HUES64 (cell line): Measurements from ENCODE around the gene FDXR. TPM values are rescaled to one million over a fixed set of nuclear protein-coding genes. Genes with fewer than 3 reads are reported as not detected.

ENCODE experiments used
- H3K27ac ChIP-seq: 2 replicates; pipeline ENCODE4 v1.7.0; 2013; ENCODE audit warnings: low read depth, low read length, inconsistent platforms
- H3K27me3 ChIP-seq: 2 replicates; pipeline ENCODE4 v1.6.1; 2013; ENCODE audit warnings: mild to moderate bottlenecking, low read length; ENCODE audit not compliant: insufficient read depth
- H3K36me3 ChIP-seq: 2 replicates; pipeline ENCODE4 v1.6.1; 2013; ENCODE audit warnings: mild to moderate bottlenecking, low read length; ENCODE audit not compliant: insufficient read depth
- H3K4me1 ChIP-seq: 2 replicates; pipeline ENCODE4 v1.6.1; 2013; ENCODE audit warnings: mild to moderate bottlenecking, low read length, moderate library complexity; ENCODE audit not compliant: insufficient read depth
- H3K4me3 ChIP-seq: 2 replicates; pipeline ENCODE4 v1.5.1; 2013; ENCODE audit warnings: mild to moderate bottlenecking, low read length, moderate library complexity
- H3K9ac ChIP-seq: 2 replicates; pipeline ENCODE4 v1.6.1; 2013; ENCODE audit warnings: mild to moderate bottlenecking, low read depth, low read length
- H3K9me3 ChIP-seq: 2 replicates; pipeline ENCODE4 v1.6.1; 2013; ENCODE audit warnings: low read depth, low read length; ENCODE audit not compliant: insufficient read depth
- WGBS: fragments of 150-250, 120-280 bp; methylation state at CpG from one replicate; pipeline ENCODE4 v1.1.7; 2013; ENCODE audit warnings: missing lambda C conversion rate; 5-methylcytosine and 5-hydroxymethylcytosine counted together
- polyA plus RNA-seq, 2 experiments: library from polyadenylated mRNA; stranded (reverse); fragments of 50-300 nt; gene quantifications; one replicate each; pipeline ENCODE4 v1.2.3, GENCODE V29; 2013

Gene FDXR, protein sequence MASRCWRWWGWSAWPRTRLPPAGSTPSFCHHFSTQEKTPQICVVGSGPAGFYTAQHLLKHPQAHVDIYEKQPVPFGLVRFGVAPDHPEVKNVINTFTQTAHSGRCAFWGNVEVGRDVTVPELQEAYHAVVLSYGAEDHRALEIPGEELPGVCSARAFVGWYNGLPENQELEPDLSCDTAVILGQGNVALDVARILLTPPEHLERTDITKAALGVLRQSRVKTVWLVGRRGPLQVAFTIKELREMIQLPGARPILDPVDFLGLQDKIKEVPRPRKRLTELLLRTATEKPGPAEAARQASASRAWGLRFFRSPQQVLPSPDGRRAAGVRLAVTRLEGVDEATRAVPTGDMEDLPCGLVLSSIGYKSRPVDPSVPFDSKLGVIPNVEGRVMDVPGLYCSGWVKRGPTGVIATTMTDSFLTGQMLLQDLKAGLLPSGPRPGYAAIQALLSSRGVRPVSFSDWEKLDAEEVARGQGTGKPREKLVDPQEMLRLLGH
- polyA plus RNA-seq (2013, experiment 1 of 2): 18.9 TPM
- 15.8 TPM for polyA plus RNA-seq (2013, experiment 2 of 2)

DNA sequence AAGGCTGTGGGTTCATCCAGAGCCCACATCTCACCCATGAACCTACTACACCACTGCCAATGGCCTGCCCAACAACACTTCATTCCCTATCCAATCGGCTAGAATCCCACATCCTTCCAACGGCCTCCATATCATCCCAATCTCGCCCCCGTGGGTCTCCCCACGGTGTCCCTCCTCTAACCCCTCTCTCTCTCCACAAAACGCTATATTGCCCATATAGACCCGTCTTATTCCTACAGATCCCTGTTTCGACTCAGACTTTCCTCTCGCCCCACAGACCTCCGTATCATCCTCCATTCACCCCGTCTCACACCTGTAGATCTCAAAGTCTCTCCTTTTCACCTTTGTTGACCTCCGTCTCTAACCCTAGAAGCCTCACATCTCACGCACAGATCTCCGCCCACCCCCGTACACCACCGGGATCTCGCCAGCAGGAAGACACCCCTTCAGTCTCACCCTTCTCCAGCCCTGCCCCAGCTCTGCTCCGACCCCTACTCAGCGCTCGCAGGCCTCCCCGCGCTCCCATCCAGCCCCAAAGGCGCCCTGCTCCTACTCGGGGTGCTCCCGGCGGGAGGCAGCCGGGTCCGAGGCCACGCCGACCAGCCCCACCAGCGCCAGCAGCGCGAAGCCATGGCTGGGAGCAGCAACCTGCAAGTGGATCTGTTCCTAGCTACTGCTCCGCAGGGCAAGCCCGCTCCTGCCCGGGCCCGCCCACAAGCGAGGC, at the start of gene FDXR:
FDXR (minus strand) TSS at position 682 of the 724 bp plus-strand sequence; CDS start at position 632, 50 bp downstream.
- WGBS: 3% methylated on average over 38 of the region's 38 CpGs

DNA sequence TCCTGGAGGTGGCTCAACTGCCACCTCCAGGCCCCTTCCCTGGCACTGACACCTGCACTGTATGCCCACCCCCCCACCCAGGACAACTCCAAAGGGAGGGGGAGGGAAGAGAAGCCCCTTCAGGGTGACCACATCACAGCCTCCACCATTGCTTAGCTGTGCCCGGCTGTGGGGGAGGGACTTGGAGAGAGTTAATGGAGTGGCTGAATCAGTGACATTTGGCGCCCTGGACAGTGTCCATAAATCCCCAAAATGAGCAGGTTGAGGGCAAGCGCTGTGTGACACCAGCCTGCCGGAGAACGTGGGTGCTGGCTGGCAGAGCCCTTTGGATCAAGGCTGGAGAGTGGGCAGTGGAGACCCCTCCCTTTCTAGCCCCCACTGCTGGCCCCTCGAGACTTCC, 49.4 kb upstream of the FDXR start:
- Histone ChIP-seq H3K36me3 (no peaks in the 10 kb centered on the region), H3K27me3 (peaks cover 67% of the 10 kb centered on the region), H3K9ac (no peak overlapping the region)

More for the DNA sequence above, at the start of gene FDXR:
- Histone ChIP-seq H3K9me3 (no peaks in the 10 kb centered on the region), H3K4me3 (peak within 1 kb of the TSS; percentile 88), H3K4me1 (0 out of 2 replicates have a peak, but pooled peaks cover 7% of the 10 kb centered on the region), H3K36me3 (no peaks in the 10 kb centered on the region), H3K9ac (peak within 1 kb of the TSS; percentile 92), H3K27ac (peak within 1 kb of the TSS; percentile 88), H3K27me3 (no peaks in the 10 kb centered on the region)

DNA sequence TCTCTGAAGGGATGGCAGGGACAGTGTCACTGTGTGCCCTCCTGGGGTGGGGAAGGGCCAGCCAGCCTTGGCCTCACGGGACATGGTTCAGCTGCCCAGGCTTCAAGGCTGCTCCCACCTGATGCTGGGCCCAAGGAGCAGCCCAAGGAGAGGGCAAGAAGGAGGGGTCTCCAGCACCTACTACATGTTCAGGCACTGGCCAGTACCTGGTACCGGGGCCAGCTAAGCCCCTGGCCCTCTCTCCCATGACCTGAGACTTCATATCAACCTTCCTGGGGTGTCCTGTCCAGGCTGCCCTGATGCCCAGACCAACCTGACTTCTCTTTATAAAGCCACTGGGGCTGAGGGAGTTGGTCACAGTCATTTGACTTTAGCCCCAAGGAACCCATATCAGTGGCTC, 49.0 kb upstream of the FDXR start:
- Histone ChIP-seq H3K36me3 (no peaks in the 10 kb centered on the region), H3K27ac (no peak overlapping the region), H3K9me3 (no peaks in the 10 kb centered on the region), H3K9ac (no peak overlapping the region), H3K4me1 (0 out of 2 replicates have a peak, but pooled peaks cover 2% of the 10 kb centered on the region), H3K4me3 (no peak overlapping the region), H3K27me3 (peaks cover 63% of the 10 kb centered on the region)
- WGBS: 93% methylated on average over 2 of the region's 2 CpGs

More for the DNA sequence above, 49.4 kb upstream of the FDXR start:
- no peak overlapping the region; the same call in 1 of the 2 replicates for H3K4me3 ChIP-seq
- no peaks in the 10 kb centered on the region for H3K9me3 ChIP-seq
- H3K4me1 ChIP-seq: 0 out of 2 replicates have a peak, but pooled peaks cover 2% of the 10 kb centered on the region
- WGBS: 82% methylated on average over 6 of the region's 6 CpGs
- no peak overlapping the region for H3K27ac ChIP-seq

DNA sequence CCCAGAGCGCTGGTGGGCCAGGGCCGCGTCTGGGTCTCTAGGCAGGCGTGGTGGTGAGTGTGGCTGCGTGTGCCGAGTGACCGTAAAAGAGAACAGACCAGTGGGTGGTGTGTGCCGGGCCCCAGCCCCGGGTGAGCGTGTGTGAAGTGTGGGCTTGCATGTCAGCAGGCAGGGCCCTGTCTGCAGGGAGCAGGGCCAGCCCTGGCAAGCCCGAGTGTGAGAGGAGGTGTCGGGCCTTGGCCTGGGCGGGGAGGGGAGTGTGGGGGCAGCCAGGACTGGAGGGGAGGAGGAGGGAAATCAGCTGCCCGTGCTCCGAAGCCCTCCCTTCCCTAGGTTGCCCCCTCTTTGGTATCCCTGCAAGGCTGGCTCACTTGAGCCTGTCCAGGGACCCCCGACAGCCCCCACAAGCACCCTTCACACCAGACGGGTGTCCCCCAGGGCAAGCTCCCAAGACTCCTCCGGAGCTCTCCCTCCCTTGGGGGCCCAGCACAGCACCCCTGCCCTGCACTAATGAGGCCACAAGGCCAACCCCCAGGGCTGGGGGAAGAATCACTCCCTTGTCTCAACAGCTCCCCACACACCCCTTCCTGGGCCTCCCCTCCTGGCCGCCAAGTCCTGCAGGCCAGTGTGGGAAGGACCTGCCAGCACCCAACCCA, 48.4 kb upstream of the FDXR start:
- Histone ChIP-seq H3K9ac (no peak overlapping the region), H3K27ac (no peak overlapping the region), H3K4me1 (0 out of 2 replicates have a peak, but pooled peaks cover 2% of the 10 kb centered on the region), H3K9me3 (no peaks in the 10 kb centered on the region), H3K27me3 (peaks cover 57% of the 10 kb centered on the region), H3K36me3 (no peaks in the 10 kb centered on the region), H3K4me3 (no peak overlapping the region)
- WGBS: 68% methylated on average over 19 of the region's 19 CpGs

DNA sequence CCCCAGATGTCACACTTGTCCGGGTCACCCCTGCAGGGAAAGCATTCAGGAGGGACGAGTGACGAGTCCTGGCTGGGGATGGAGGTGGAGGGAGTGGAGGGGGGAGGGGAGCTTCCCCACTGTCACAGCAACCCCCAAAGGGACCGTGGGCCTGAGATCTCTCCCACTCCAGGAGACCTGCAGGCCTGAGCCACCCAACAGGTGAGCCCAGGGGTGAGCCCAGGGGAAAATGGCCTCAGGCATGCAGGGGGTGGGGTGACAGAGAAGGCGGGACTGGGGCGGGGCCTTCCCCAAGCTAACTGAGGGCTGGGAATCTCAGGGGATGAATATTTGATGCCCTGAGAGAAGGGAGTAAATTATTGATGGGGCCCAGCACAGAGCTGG, 47.8 kb upstream of the FDXR start:
- H3K9me3 ChIP-seq: no peaks in the 10 kb centered on the region
- no peak overlapping the region for H3K27ac ChIP-seq
- H3K27me3 ChIP-seq: peaks cover 52% of the 10 kb centered on the region
- WGBS: 61% methylated on average over 5 of the region's 6 CpGs
- H3K4me3 ChIP-seq: no peak overlapping the region
- H3K9ac ChIP-seq: no peak overlapping the region
- no peaks in the 10 kb centered on the region for H3K36me3 ChIP-seq
- 0 out of 2 replicates have a peak, but pooled peaks cover 2% of the 10 kb centered on the region for H3K4me1 ChIP-seq

DNA sequence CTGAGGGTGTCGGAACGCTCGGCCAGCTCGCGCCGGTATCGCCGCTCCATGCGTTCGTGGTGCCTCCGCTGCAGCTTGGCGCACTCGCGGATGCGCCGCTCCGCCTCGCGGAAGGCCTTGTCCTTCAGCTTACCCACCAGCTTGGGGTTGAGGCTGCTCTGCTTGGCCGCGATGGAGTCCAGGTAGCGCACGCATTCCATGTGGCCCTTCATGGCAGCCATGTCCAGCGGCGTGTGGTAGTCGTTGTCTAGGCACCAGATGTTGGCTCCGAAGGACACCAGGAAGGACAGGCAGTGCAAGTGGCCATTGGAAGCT, 47.5 kb upstream of the FDXR start:
- no peak overlapping the region for H3K9ac ChIP-seq
- H3K27ac ChIP-seq: no peak overlapping the region
- whole genome bisulfite sequencing: 94% methylated on average over 27 of the region's 27 CpGs
- H3K27me3 ChIP-seq: peaks cover 48% of the 10 kb centered on the region
- H3K4me3 ChIP-seq: no peak overlapping the region
- H3K9me3 ChIP-seq: no peaks in the 10 kb centered on the region
- H3K4me1 ChIP-seq: 0 out of 2 replicates have a peak, but pooled peaks cover 2% of the 10 kb centered on the region
- H3K36me3 ChIP-seq: no peaks in the 10 kb centered on the region

DNA sequence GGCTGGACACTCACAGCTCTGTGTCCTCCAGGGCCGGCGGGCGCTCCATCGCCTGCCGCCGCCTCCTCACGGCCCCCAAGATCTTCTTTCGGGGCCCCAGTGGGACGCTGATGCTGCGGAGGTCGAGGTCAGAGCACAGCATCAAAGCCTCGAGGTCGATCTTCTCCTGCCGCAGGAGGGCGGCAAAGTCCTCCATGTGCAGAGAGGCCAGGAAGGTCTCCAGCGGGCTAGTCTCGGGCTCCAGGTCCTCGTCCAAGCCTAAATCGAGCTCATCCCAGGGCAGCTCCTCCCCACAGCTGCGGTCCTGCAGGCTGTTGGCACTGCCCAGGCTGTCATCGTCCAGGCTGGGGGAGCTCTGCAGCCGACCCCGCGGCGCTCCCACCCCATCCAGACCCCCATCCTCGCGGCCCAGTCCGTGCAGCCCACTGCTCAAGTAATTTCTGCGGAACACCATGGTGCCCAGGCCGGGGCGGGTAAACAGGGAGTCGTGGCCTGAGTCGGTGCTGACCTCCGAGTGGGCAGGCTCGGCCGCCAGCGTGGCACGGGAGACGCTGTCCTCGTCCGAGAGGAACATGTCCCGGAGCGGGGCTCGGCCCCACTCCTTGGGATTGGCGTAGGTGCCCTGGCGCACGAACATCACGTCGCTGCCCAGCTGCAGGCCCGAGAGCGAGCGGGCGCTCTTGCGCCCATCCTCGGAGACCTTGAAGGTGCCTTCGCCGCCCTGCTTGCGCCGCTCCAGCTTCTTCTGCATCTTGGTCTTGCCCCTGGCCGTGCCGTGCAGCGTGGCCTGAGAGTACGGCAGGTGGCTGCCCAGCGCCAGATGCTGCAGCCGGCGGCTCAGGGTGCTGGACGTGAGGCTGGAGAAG, 46.9 kb upstream of the FDXR start:
- H3K27ac ChIP-seq: no peak overlapping the region
- H3K27me3 ChIP-seq: peaks cover 42% of the 10 kb centered on the region
- H3K9me3 ChIP-seq: no peaks in the 10 kb centered on the region
- H3K4me1 ChIP-seq: 0 out of 2 replicates have a peak, but pooled peaks cover 2% of the 10 kb centered on the region
- no peak overlapping the region for H3K9ac ChIP-seq
- no peak overlapping the region for H3K4me3 ChIP-seq
- H3K36me3 ChIP-seq: no peaks in the 10 kb centered on the region
- WGBS: 89% methylated on average over 67 of the region's 67 CpGs

DNA sequence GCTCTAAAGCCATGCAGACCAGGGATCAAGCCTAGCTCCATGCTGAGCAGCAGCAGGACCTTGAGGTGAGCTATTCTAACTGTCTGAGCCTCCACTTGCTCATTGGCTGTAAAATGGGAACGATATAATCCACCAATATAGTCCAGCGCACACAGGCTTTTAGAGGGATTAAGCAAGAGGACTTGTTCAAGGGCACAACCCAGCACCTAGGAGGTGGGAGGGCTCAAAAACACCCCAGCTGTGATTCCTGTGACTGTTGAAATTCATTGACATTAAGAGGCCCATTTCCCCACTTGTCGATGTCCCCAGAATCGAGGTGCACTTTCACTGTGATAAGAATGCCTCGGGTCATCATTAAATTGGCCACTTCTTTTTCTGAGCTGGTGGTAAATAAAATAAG, 46.1 kb upstream of the FDXR start:
- no peaks in the 10 kb centered on the region for H3K4me1 ChIP-seq
- WGBS: 97% methylated on average over 5 of the region's 5 CpGs
- H3K4me3 ChIP-seq: no peak overlapping the region
- no peaks in the 10 kb centered on the region for H3K9me3 ChIP-seq
- no peaks in the 10 kb centered on the region for H3K36me3 ChIP-seq
- H3K27ac ChIP-seq: no peak overlapping the region
- H3K9ac ChIP-seq: no peak overlapping the region
- peaks cover 34% of the 10 kb centered on the region for H3K27me3 ChIP-seq

DNA sequence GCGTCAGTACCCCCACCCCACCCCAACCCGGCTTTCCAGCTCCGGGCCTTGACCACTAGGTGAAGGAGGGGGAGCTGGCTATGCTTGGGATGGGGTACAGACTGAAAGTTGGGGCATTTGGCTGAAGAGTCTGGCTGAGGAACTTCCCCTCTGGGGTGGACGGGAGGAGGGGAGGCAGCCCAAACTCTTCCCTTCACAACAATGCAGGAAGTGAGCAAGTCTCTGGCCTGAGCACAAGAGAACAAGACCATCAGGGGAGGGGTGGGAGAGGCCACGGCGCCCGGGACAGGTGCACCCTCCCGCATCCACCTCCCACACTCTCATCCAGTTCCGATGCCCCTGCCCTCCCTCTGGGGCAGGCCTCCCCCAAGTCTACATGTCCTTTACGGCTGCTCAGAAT, 44.6 kb upstream of the FDXR start:
- H3K36me3 ChIP-seq: no peaks in the 10 kb centered on the region

DNA sequence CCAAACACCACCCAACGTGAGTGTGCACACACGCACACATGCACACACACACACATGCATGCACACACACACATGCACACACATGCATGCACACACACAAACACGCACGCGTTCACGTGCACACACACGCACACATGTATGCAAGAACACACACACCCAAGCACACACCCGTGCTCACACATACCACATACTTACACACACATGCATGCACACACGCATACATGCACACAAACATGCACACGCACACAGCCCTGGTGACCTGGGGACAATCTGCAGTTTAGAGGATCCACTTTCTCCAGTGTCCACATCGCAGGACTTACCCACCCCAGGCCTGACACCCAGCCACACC, 44.0 kb upstream of the FDXR start:
- Histone ChIP-seq H3K9me3 (no peaks in the 10 kb centered on the region), H3K36me3 (no peaks in the 10 kb centered on the region), H3K9ac (no peak overlapping the region), H3K4me1 (no peaks in the 10 kb centered on the region), H3K4me3 (no peak overlapping the region), H3K27me3 (peaks cover 15% of the 10 kb centered on the region; the same call in 1 of the 2 replicates), H3K27ac (no peak overlapping the region)
- 94% methylated on average over 11 of the region's 11 CpGs for WGBS

More for the DNA sequence above, 44.6 kb upstream of the FDXR start:
- Histone ChIP-seq H3K9me3 (no peaks in the 10 kb centered on the region), H3K9ac (no peak overlapping the region), H3K4me3 (no peak overlapping the region), H3K27me3 (peaks cover 20% of the 10 kb centered on the region), H3K4me1 (no peaks in the 10 kb centered on the region), H3K27ac (no peak overlapping the region)
- 84% methylated on average over 7 of the region's 10 CpGs for WGBS
